HepG2 (cell line): Measurements from ENCODE around the gene ZNF865. TPM values are rescaled to one million over a fixed set of nuclear protein-coding genes. Genes with fewer than 3 reads are reported as not detected.
A peak's percentile ranks its signal among the peaks of the same experiment; 100 is the strongest.

ENCODE experiments used
- AGO2 ChIP-seq: fragments of 200-400 bp; formaldehyde crosslinking; optimal IDR thresholded peaks from 2 replicates; pipeline ENCODE3; 2017; ENCODE audit warnings: mild to moderate bottlenecking, low read depth, low read length, moderate library complexity
- ARHGAP35 ChIP-seq: sonication (generic); formaldehyde crosslinking; IDR thresholded peaks from 2 replicates; pipeline ENCODE4 v1.9.0; 2022; ENCODE audit warnings: mild to moderate bottlenecking, inconsistent platforms, moderate library complexity, missing genetic modification reagents, borderline replicate concordance
- FOXP4 ChIP-seq: sonication (generic); formaldehyde crosslinking; IDR thresholded peaks from 2 replicates; pipeline ENCODE4 v1.4.0; 2020; ENCODE audit warnings: missing genetic modification reagents
- HBP1 ChIP-seq: IDR thresholded peaks from 2 replicates; pipeline ENCODE4 v1.6.1; 2016; ENCODE audit warnings: low read depth, control low read depth
- HNRNPLL ChIP-seq: fragments of 200-400 bp; formaldehyde crosslinking; IDR thresholded peaks from 2 replicates; pipeline ENCODE4 v1.6.1; 2017; ENCODE audit warnings: mild to moderate bottlenecking, low read depth, low read length; ENCODE audit not compliant: poor library complexity, severe bottlenecking
- MXD4 ChIP-seq: IDR thresholded peaks from 2 replicates; pipeline ENCODE4 v1.6.1; 2016; ENCODE audit warnings: mild to moderate bottlenecking, missing biosample characterization, missing genetic modification reagents
- PHF5A ChIP-seq: IDR thresholded peaks from one replicate; pipeline ENCODE4 v1.6.1; 2018; ENCODE audit warnings: low read depth, missing genetic modification reagents; ENCODE audit not compliant: unreplicated experiment
- RARA ChIP-seq: IDR thresholded peaks from 2 replicates; pipeline ENCODE4 v1.6.1; 2016; ENCODE audit warnings: missing genetic modification reagents, missing compliant biosample characterization
- REST ChIP-seq, 2 experiments: IDR thresholded peaks; 2 replicates each; pipeline ENCODE4 v1.6.1; 2011 to 2012; ENCODE audit warnings: low read length in 2 of 2, borderline replicate concordance in 1 of 2, low read depth in 1 of 2, mild to moderate bottlenecking in 1 of 2, moderate library complexity in 1 of 2
- ZBTB14 ChIP-seq: sonication (generic); formaldehyde crosslinking; IDR thresholded peaks from 2 replicates; pipeline ENCODE4 v1.4.0; 2020; ENCODE audit warnings: missing genetic modification reagents
- ZFY ChIP-seq: sonication (generic); formaldehyde crosslinking; IDR thresholded peaks from 2 replicates; pipeline ENCODE4 v1.4.0; 2020; ENCODE audit warnings: missing genetic modification reagents
- ZMYM3 ChIP-seq: sonication (generic); formaldehyde crosslinking; IDR thresholded peaks from 2 replicates; pipeline ENCODE4 v1.5.1; 2020; ENCODE audit warnings: mild to moderate bottlenecking, missing genetic modification reagents
- ZNF333 ChIP-seq: sonication (generic); formaldehyde crosslinking; IDR thresholded peaks from 2 replicates; pipeline ENCODE4 v1.4.0; 2020; ENCODE audit warnings: mild to moderate bottlenecking, missing genetic modification reagents, borderline replicate concordance
- ZNF337 ChIP-seq: sonication (generic); formaldehyde crosslinking; IDR thresholded peaks from 2 replicates; pipeline ENCODE4 v1.5.1; 2020; ENCODE audit warnings: missing genetic modification reagents, low read depth, mild to moderate bottlenecking, borderline replicate concordance
- ZNF484 ChIP-seq: sonication (generic); formaldehyde crosslinking; IDR thresholded peaks from 2 replicates; pipeline ENCODE4 v1.5.1; 2020; ENCODE audit warnings: mild to moderate bottlenecking, low read depth, missing genetic modification reagents, borderline replicate concordance
- ZNF503 ChIP-seq: sonication (generic); formaldehyde crosslinking; IDR thresholded peaks from 2 replicates; pipeline ENCODE4 v1.4.0; 2020; ENCODE audit warnings: missing genetic modification reagents
- ZNF546 ChIP-seq: sonication (generic); formaldehyde crosslinking; conservative IDR thresholded peaks from 2 replicates; pipeline ENCODE4 v1.8.1; 2023; ENCODE audit warnings: mild to moderate bottlenecking, missing genetic modification reagents
- ZNF776 ChIP-seq: sonication (generic); formaldehyde crosslinking; IDR thresholded peaks from 2 replicates; pipeline ENCODE4 v1.4.0; 2020; ENCODE audit warnings: mild to moderate bottlenecking, missing genetic modification reagents
- ZSCAN30 ChIP-seq: sonication (generic); formaldehyde crosslinking; IDR thresholded peaks from 2 replicates; pipeline ENCODE4 v1.5.0; 2020; ENCODE audit warnings: mild to moderate bottlenecking, missing genetic modification reagents
- polyA plus RNA-seq, 8 experiments: library from polyadenylated mRNA; depleted of rRNA in 3 of 8; stranded (reverse) in 7 of 8; unstranded in 1 of 8; fragments of >200 nt; fragmentation: Illumina TruSeq in 4 of 8; extraction: Trizol in 4 of 8; gene quantifications; 2 replicates each; pipeline versions ENCODE4 v1.2.1 to v1.2.3, GENCODE V29; 2011 to 2016; ENCODE audit warnings: low read depth in 4 of 8, missing spikeins in 1 of 8, mixed read lengths in 1 of 8; ENCODE audit not compliant: insufficient read depth in 1 of 8
- total RNA-seq, 5 experiments: library from RNA; depleted of rRNA; stranded (reverse); fragments of >200 nt; fragmentation: Illumina TruSeq; extraction: Trizol; gene quantifications; 2 replicates each; pipeline ENCODE4 v1.2.3, GENCODE V29; 2016; ENCODE audit warnings: low read depth in 1 of 5

ZNF865 gene
- total and polyA plus RNA-seq, 2 of the 13 experiments (the other 11 are each of a cell fraction or from before 2014, with no cell fraction given) = 0.93 to 1.0 TPM

GRCh38 chr19:55599468-55599841, 6.0 kb upstream of the ZNF865 start, which contains the start of gene FIZ1 (continued):
- no peak for TF ChIP-seq ZNF503 (CRISPR knock-in tag)
- no peak for TF ChIP-seq ZMYM3 (CRISPR knock-in tag)
- TF ChIP-seq ZNF337 (CRISPR knock-in tag) = no peak
- 0 out of 2 replicates have a peak, but pooled peaks have one; percentile 42 for TF ChIP-seq MXD4 (CRISPR knock-in tag)
- peak; percentile 69; the same call in 1 of the 2 replicates for TF ChIP-seq ZNF333 (CRISPR knock-in tag)
- TF ChIP-seq ZFY = peak; percentile 50; the same call in 1 of the 2 replicates
- TF ChIP-seq ZBTB14 (CRISPR knock-in tag) = no peak
- no peak for TF ChIP-seq RARA (CRISPR knock-in tag)
- peak; percentile 11; the same call in 1 of the 2 replicates for TF ChIP-seq FOXP4
- TF ChIP-seq PHF5A (CRISPR knock-in tag) = peak; percentile 72
- no peak for TF ChIP-seq ZNF546 (CRISPR knock-in tag)
- no peak for TF ChIP-seq ZNF484
- TF ChIP-seq HBP1 = no peak; the same call in 1 of the 2 replicates
- TF ChIP-seq ZNF776 (CRISPR knock-in tag) = no peak; the same call in 1 of the 2 replicates
- TF ChIP-seq HNRNPLL = peak; percentile 45
- no peak for TF ChIP-seq REST (IDR thresholded peaks at IDR 0.05; ENCODE audit: borderline replicate concordance in 1 of 2, low read depth in 1 of 2, low read length in 2 of 2)
- no peak for TF ChIP-seq ZSCAN30 (CRISPR knock-in tag)
- TF ChIP-seq AGO2 = peak; percentile 61
- no peak for TF ChIP-seq ARHGAP35 (CRISPR knock-in tag)
